ENCODE results near the gene SLIT1. TPM values are rescaled to one million over a fixed set of nuclear protein-coding genes. Genes with fewer than 3 reads are reported as not detected.
A peak's percentile ranks its signal among the peaks of the same experiment; 100 is the strongest.

The SLIT1 gene
- 0.02 TPM in 1 of 2 replicates, not detected in the other for total RNA-seq (2022)
- percentile 10 among the genes with signal in this experiment for Bru-seq, nascent RNA
- percentile 12 among the genes with signal in this experiment for BruChase-seq, experiment 1, labeled RNA remaining after a 6-hour chase
- BruChase-seq, experiment 2, labeled RNA remaining after a 2-hour chase: percentile 12 among the genes with signal in this experiment
- long read RNA-seq: 0 reads

DNA sequence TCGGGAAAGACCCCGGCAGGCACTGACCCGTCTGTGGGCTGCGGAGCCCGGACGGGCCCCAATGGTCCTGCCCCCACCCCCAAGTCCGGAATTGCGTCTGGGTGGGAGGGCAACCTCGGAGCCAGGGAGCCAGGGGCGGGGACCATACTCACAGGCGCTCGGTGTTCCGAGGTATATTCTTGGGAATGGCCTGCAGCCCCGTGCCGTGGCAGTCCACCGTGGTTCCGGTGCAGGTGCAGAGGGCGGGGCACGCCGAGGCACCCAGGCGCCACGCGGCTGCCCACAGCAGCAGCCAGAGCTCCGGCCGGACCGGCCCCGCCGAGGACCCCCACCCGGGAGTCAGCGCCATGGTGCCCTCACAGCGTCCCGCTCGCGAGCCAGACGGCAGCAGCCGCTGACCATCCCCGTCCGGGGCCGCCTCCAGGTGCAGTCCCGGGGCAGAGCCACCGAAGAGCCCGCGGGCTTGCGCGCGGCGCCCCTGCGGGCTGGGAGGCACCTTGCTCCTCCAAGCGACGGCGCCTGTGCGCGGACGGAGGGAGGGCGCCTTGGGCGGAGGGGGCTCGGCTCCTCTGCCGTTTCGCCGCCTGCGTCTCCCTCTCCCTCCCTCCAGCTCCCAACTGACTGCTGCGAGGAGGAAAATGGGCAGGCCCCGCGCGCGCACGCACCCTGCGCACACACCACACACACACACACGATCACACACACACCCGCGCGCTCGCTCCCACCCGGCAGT, at the start of gene SLIT1:
Gene SLIT1 (minus strand): TSS at position 634 of the 733 bp plus-strand sequence. CDS start 285 bp downstream, at position 349.
- ChIA-PET CTCF (interaction anchor here (0.7 to 1.0 kb wide), 2 partner anchors 25 to 776 kb away, joined by 3 to 5 read pairs; no protein-coding TSS in a partner anchor), POLR2A (no interaction called here)
- peaks cover 48% of the 10 kb centered on the region for H3K27me3 Mint-ChIP-seq (ENCODE audit: insufficient read depth, unreplicated experiment)
- intact Hi-C loops (cut with micrococcal nuclease): no loop called here
- no peak for DNase-seq (ENCODE audit: unreplicated experiment)
- H3K4me1 Mint-ChIP-seq (ENCODE audit: insufficient read depth, unreplicated experiment): no peaks in the 10 kb centered on the region
- no peaks in the 10 kb centered on the region for H3K36me3 Mint-ChIP-seq (ENCODE audit: insufficient read depth, unreplicated experiment)
- no peak within 1 kb of the TSS for H3K27ac Mint-ChIP-seq (ENCODE audit: low read depth, unreplicated experiment)
- TF ChIP-seq, protein P1, sequence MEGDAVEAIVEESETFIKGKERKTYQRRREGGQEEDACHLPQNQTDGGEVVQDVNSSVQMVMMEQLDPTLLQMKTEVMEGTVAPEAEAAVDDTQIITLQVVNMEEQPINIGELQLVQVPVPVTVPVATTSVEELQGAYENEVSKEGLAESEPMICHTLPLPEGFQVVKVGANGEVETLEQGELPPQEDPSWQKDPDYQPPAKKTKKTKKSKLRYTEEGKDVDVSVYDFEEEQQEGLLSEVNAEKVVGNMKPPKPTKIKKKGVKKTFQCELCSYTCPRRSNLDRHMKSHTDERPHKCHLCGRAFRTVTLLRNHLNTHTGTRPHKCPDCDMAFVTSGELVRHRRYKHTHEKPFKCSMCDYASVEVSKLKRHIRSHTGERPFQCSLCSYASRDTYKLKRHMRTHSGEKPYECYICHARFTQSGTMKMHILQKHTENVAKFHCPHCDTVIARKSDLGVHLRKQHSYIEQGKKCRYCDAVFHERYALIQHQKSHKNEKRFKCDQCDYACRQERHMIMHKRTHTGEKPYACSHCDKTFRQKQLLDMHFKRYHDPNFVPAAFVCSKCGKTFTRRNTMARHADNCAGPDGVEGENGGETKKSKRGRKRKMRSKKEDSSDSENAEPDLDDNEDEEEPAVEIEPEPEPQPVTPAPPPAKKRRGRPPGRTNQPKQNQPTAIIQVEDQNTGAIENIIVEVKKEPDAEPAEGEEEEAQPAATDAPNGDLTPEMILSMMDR (IDR thresholded peaks at IDR 0.05; ENCODE audit: unreplicated experiment): no peak
- no TSS peak for BruUV-seq (replicated peaks)
- H3K4me3 Mint-ChIP-seq (ENCODE audit: unreplicated experiment): no peak within 1 kb of the TSS
- H3K9me3 Mint-ChIP-seq (ENCODE audit: unreplicated experiment): no peaks in the 10 kb centered on the region

DNA sequence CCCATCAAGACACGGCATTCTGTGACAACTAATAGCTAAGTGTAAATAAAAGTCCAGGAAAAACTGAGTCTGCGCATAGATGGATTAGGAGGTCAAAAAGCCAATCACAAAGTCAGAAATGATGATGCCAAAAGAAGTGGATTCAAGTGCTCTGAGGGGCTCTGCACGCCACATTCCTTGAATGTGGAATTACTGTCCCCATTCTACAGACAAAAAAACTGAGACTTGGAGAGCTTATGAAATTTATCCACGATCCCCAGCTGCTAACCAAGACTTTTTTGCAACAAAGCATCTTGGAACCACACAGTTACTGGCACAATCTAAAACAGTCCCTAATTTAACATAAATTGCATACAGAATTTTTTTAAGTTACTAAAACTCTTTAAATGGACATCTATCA, 49.6 kb upstream of the SLIT1 start:
- H3K27ac Mint-ChIP-seq (ENCODE audit: low read depth, unreplicated experiment): no peak overlapping the region
- no peak for DNase-seq (ENCODE audit: unreplicated experiment)
- CTCF ChIA-PET: interaction anchor here (0.7 to 5.0 kb wide), 22 partner anchors 11 to 864 kb away, joined by 3 to 34 read pairs (median 5); no protein-coding TSS in a partner anchor
- BruUV-seq (replicated peaks): no TSS peak
- H3K27me3 Mint-ChIP-seq (ENCODE audit: insufficient read depth, unreplicated experiment): no peaks in the 10 kb centered on the region
- intact Hi-C loops (cut with micrococcal nuclease): no loop called here
- no peaks in the 10 kb centered on the region for H3K4me1 Mint-ChIP-seq (ENCODE audit: insufficient read depth, unreplicated experiment)
- no peaks in the 10 kb centered on the region for H3K36me3 Mint-ChIP-seq (ENCODE audit: insufficient read depth, unreplicated experiment)
- no peak overlapping the region for H3K4me3 Mint-ChIP-seq (ENCODE audit: unreplicated experiment)
- TF ChIP-seq, protein P1 (IDR thresholded peaks at IDR 0.05; ENCODE audit: unreplicated experiment): no peak
- POLR2A ChIA-PET: interaction anchor here (0.6 kb wide), 1 partner anchor 385 kb away, joined by 3 read pairs; no protein-coding TSS in a partner anchor
- H3K9me3 Mint-ChIP-seq (ENCODE audit: unreplicated experiment): no peaks in the 10 kb centered on the region

DNA sequence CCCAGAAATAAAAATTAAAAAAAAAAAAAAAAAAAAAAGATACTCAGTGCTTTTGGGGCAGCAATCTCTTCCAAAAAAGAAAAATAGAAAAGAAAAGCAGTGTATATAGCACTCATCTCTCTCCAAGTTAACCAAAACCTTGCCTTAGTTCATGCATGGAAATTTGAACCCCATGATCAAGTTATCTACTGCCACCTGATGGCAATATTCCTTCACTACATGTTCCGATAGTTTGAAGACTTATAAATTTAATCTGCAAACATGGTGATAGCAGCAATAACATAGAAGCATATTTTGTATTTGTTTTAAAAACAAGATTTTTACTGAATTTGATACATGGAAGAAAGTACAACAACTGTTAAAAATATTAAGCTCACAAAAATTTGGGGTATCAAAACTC, 48.6 kb upstream of the SLIT1 start:
- POLR2A ChIA-PET: no interaction called here
- intact Hi-C loops (cut with micrococcal nuclease): loop anchor here (1.0 kb wide), 2 partner anchors 161 to 197 kb away; no protein-coding TSS in a partner anchor
- H3K27me3 Mint-ChIP-seq (ENCODE audit: insufficient read depth, unreplicated experiment): no peaks in the 10 kb centered on the region
- no peaks in the 10 kb centered on the region for H3K4me1 Mint-ChIP-seq (ENCODE audit: insufficient read depth, unreplicated experiment)
- peak; percentile 47 for DNase-seq (ENCODE audit: unreplicated experiment)
- BruUV-seq (replicated peaks): no TSS peak
- no peak overlapping the region for H3K4me3 Mint-ChIP-seq (ENCODE audit: unreplicated experiment)
- H3K27ac Mint-ChIP-seq (ENCODE audit: low read depth, unreplicated experiment): no peak overlapping the region
- TF ChIP-seq, protein P1 (IDR thresholded peaks at IDR 0.05; ENCODE audit: unreplicated experiment): peak; percentile 57
- H3K9me3 Mint-ChIP-seq (ENCODE audit: unreplicated experiment): no peaks in the 10 kb centered on the region
- CTCF ChIA-PET: interaction anchor here (0.6 to 5.0 kb wide), 33 partner anchors 8 to 1213 kb away, joined by 3 to 34 read pairs (median 4); no protein-coding TSS in a partner anchor
- H3K36me3 Mint-ChIP-seq (ENCODE audit: insufficient read depth, unreplicated experiment): peaks cover 6% of the 10 kb centered on the region

DNA sequence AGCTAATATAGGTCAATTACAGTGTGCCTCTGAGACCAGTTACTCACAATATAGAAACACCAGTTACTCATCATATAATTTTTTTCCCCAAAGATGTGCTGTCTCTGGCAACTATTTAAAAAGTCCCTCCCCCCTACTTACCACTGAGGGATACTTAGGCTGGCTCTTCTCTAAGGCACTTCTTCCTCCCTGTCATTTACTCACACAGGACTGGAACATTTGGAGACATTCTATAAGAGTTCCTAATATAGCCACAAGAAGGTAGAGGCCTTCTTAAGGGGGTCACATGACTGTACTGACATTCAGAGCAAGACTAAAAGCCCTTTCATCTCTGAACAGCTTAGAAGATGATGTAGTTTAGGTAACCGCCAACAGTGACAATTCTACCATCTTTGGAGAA, 44.4 kb upstream of the SLIT1 start:
- TF ChIP-seq, protein P1 (IDR thresholded peaks at IDR 0.05; ENCODE audit: unreplicated experiment): no peak
- BruUV-seq (replicated peaks): no TSS peak
- no peaks in the 10 kb centered on the region for H3K27me3 Mint-ChIP-seq (ENCODE audit: insufficient read depth, unreplicated experiment)
- no peaks in the 10 kb centered on the region for H3K4me1 Mint-ChIP-seq (ENCODE audit: insufficient read depth, unreplicated experiment)
- H3K27ac Mint-ChIP-seq (ENCODE audit: low read depth, unreplicated experiment): no peak overlapping the region
- intact Hi-C loops (cut with micrococcal nuclease): no loop called here
- H3K4me3 Mint-ChIP-seq (ENCODE audit: unreplicated experiment): no peak overlapping the region
- ChIA-PET CTCF (interaction anchor here (1.6 kb wide), 1 partner anchor 20 kb away, joined by 6 read pairs; no protein-coding TSS in a partner anchor), POLR2A (no interaction called here)
- no peaks in the 10 kb centered on the region for H3K9me3 Mint-ChIP-seq (ENCODE audit: unreplicated experiment)
- no peak for DNase-seq (ENCODE audit: unreplicated experiment)
- peaks cover 6% of the 10 kb centered on the region for H3K36me3 Mint-ChIP-seq (ENCODE audit: insufficient read depth, unreplicated experiment)

All from MCF 10A (cell line).